Esophagus muscularis mucosa (tissue), 3 donors: ENCODE results near the gene C1orf174.

ENCODE experiments used
- CTCF ChIP-seq, 3 experiments: fragments of 200-600 bp in 2 of 3; fragments of 450-650 bp in 1 of 3; sonication (generic) in 2 of 3; IDR thresholded peaks; one replicate each; pipeline ENCODE4 v1.5.1; 2017 to 2019; ENCODE audit warnings: antibody characterized with exemption in 3 of 3, mild to moderate bottlenecking in 2 of 3, moderate library complexity in 1 of 3
- POLR2A ChIP-seq: fragments of 450-650 bp; IDR thresholded peaks from one replicate; pipeline ENCODE4 v1.6.1; 2017; ENCODE audit warnings: antibody characterized with exemption, moderate library complexity, mild to moderate bottlenecking, low read depth

- TF ChIP-seq POLR2A, result no peak
- no peak for TF ChIP-seq CTCF (IDR thresholded peaks at IDR 0.05)
These were observed 48.3 kb upstream of the C1orf174 start for GRCh38 chr1:3948344-3948743.
